GM19452 (cell line): ENCODE data around the gene SIRT1.
"Not testable (repeated sequence)": the region's sequence is repeated elsewhere in the genome, so short reads cannot be mapped to it uniquely, and the experiment has no call there.

Source experiments
- ATAC-seq: cut with Tn5 transposase; IDR thresholded peaks from one replicate; pipeline ENCODE4 v1.9.1; 2021; ENCODE audit not compliant: unreplicated experiment

SIRT1 gene

DNA sequence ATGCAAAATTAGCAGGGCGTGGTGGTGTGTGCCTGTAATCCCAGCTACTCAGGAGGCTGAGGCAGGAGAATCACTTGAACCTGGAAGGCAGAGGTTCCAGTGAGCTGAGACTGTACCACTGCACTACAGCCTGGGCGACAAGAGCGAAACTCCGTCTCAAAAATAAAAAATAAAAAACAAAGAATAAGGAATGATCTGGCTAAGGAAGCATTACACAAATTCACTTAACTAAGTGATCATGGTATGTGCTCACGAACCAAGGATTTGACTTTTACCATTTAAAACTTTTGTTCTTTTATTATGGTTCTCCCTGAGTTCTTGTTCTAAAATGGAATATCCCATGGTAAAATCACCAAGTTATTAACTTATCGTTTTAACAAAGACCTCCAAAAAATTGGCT is 71.2 kb downstream of the SIRT1 start:
- no peak for ATAC-seq

DNA sequence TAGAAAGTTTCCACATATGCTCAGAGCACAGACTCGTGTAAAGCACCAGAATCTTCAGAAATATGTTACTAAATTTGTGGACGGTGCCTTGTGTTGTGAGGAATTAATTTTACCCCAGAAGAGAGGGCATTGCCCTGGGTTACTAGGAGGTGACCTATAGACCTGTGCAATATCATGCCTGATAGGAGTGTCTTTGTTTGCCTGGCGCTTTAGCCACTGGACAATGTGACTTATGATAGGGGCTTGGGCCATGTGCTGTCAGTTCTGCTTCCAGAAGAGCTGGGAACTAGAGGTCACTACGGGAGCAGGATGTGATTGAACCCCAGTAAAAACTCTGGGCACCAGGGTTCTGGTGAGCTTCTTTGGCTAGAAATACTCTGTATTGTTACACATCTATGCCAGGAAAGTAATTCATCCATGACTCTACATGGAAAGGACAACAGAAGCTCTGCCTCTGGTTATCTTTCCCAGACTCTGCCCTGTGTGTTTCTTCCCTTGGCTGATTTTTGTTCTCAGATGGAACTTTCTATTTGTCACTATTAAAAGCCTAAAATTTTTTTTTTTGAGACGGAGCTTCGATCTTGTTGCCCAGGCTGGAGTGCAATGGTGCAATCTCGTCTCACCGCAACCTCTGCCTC is 75.5 kb downstream of the SIRT1 start:
- no peak for ATAC-seq

DNA sequence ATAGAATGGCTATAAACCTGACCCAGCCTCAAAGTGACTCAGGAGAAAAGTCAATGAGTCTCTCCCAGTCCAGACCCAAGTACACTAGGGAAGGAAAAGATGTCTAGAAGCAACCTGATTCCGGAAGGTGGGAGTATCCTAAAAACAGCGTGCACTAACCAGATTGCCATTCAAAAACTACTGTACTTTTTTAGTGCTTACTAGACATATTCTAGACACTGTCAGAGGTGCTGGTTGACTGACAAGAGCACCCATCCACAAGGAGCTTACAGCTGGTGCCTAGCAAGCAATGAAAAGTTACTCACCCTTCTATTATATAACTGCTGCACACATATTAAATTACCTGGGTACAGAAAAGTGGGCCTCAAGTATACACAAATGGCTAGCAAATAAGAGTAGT is 81.0 kb downstream of the SIRT1 start:
- ATAC-seq: no peak

GRCh38 chr10:67966035-67966434 is 81.6 kb downstream of the SIRT1 start:
- not testable (repeated sequence) for ATAC-seq
